Panc1 (cell line): ENCODE results near the gene TFAP2D. TPM values are rescaled to one million over a fixed set of nuclear protein-coding genes. Genes with fewer than 3 reads are reported as not detected.

Experiments
- ATAC-seq: fragments of 200-7000 bp; cut with Tn5 transposase; 2 replicates; pipeline ENCODE4 v1.9.1; 2020; ENCODE audit warnings: mild to moderate bottlenecking, moderate library complexity
- BruUV-seq: library from RNA; stranded (reverse); fragments of 400-500 nt; replicated peaks from 2 replicates; lab custom pipeline; 2021; lab: Mats Ljungman, UMichigan
- CTCF ChIA-PET: fragments of 300-600 bp; sonication (Branson Sonifier 250); formaldehyde crosslinking; loops from one replicate; lab custom pipeline; 2022; ENCODE audit warnings: antibody characterized with exemption; lab: Charles Lee
- POLR2A ChIA-PET: fragments of 300-600 bp; sonication (Branson Sonifier 250); formaldehyde crosslinking; loops from one replicate; lab custom pipeline; 2022; ENCODE audit warnings: antibody characterized with exemption; lab: Charles Lee
- DNase-seq: peaks from one replicate; pipeline ENCODE4 v3.0.0-alpha.2; 2010; ENCODE audit warnings: low read depth, low spot score
- H3K27ac ChIP-seq: 2 replicates; pipeline ENCODE4 v1.5.1; 2011; ENCODE audit warnings: mild to moderate bottlenecking, low read length, inconsistent platforms
- H3K27me3 ChIP-seq: fragments of 200-500 bp; sonication (Bioruptor generic); 2 replicates; pipeline ENCODE4 v1.6.0; 2014; ENCODE audit warnings: low read length, inconsistent platforms; ENCODE audit not compliant: control insufficient read depth, insufficient read depth
- H3K36me3 ChIP-seq: fragments of 200-500 bp; sonication (Bioruptor generic); 2 replicates; pipeline ENCODE4 v1.5.1; 2014; ENCODE audit warnings: inconsistent platforms, mild to moderate bottlenecking, low read length, moderate library complexity; ENCODE audit not compliant: control insufficient read depth, insufficient read depth
- H3K4me1 ChIP-seq: 2 replicates; pipeline ENCODE4 v1.5.1; 2011; ENCODE audit warnings: inconsistent platforms, mild to moderate bottlenecking, low read length, moderate library complexity; ENCODE audit not compliant: control insufficient read depth, insufficient read depth
- H3K4me3 ChIP-seq, 2 experiments: 2 replicates each; pipeline ENCODE4 v1.5.1; 2011 to 2012; ENCODE audit warnings: low read depth in 2 of 2, low read length in 2 of 2, mild to moderate bottlenecking in 2 of 2, inconsistent platforms in 1 of 2, moderate library complexity in 1 of 2
- H3K9me3 ChIP-seq: fragments of 200-500 bp; sonication (Bioruptor generic); 2 replicates; pipeline ENCODE4 v1.5.1; 2014; ENCODE audit warnings: low read depth, mild to moderate bottlenecking, inconsistent platforms, low read length, moderate library complexity; ENCODE audit not compliant: control insufficient read depth, insufficient read depth
- CTCF ChIP-seq: fragments of 450-650 bp; IDR thresholded peaks from 2 replicates; pipeline ENCODE4 v1.5.1; 2017; ENCODE audit warnings: mild to moderate bottlenecking
- POLR2AphosphoS5 ChIP-seq: IDR thresholded peaks from 2 replicates; pipeline ENCODE4 v1.6.1; 2012; ENCODE audit warnings: mild to moderate bottlenecking, low read depth, low read length, moderate library complexity
- SIN3A ChIP-seq: IDR thresholded peaks from 2 replicates; pipeline ENCODE4 v1.6.1; 2012; ENCODE audit warnings: low read depth, mild to moderate bottlenecking, low read length, moderate library complexity, borderline replicate concordance; ENCODE audit not compliant: insufficient read depth
- TCF7L2 ChIP-seq: IDR thresholded peaks from 2 replicates; pipeline ENCODE4 v1.6.1; 2011; ENCODE audit warnings: mild to moderate bottlenecking, low read depth, low read length, inconsistent platforms
- in situ Hi-C: cut with HindIII; loops from 2 replicates; pipeline ENCODE4 v1.10.0; 2016; ENCODE audit warnings: low sequenced_read_pairs, low pct_unique_long_range_greater_than_20kb
- intact Hi-C: fragments of 100-400 bp; cut with micrococcal nuclease; formaldehyde crosslinking; loops from one replicate; pipeline ENCODE4 v1.10.0; 2022; ENCODE audit not compliant: unreplicated experiment
- total RNA-seq: library from RNA; stranded (reverse); gene quantifications from one replicate; pipeline ENCODE4 v1.2.1, GENCODE V29; 2021; ENCODE audit not compliant: unreplicated experiment
- TF ChIP-seq, protein P1 (sequence below), 2 experiments: IDR thresholded peaks; 2 replicates each; pipeline ENCODE4 v1.6.1; 2011 to 2012; ENCODE audit warnings: low read depth in 2 of 2, control low read depth in 1 of 2, low read length in 1 of 2, mild to moderate bottlenecking in 1 of 2, moderate library complexity in 1 of 2; ENCODE audit not compliant: insufficient read depth in 1 of 2

The TFAP2D gene
- total RNA-seq, 1 experiment from 2014 or later: not detected

GRCh38 chr6:50666089-50666488 lies 47.2 kb upstream of the TFAP2D start:
- no peaks in the 10 kb centered on the region for H3K4me1 ChIP-seq
- no peak for ATAC-seq
- intact Hi-C loops (no loop called here), in situ Hi-C loops (no loop called here)
- H3K4me3 ChIP-seq: no peak overlapping the region
- no peak overlapping the region for H3K27ac ChIP-seq
- CTCF ChIA-PET: no interaction called here
- no peaks in the 10 kb centered on the region; the same call in 1 of the 2 replicates for H3K27me3 ChIP-seq
- no peaks in the 10 kb centered on the region for H3K36me3 ChIP-seq
- no TSS peak for BruUV-seq
- DNase-seq: no peak
- no peaks in the 10 kb centered on the region for H3K9me3 ChIP-seq
- TF ChIP-seq, protein P1, sequence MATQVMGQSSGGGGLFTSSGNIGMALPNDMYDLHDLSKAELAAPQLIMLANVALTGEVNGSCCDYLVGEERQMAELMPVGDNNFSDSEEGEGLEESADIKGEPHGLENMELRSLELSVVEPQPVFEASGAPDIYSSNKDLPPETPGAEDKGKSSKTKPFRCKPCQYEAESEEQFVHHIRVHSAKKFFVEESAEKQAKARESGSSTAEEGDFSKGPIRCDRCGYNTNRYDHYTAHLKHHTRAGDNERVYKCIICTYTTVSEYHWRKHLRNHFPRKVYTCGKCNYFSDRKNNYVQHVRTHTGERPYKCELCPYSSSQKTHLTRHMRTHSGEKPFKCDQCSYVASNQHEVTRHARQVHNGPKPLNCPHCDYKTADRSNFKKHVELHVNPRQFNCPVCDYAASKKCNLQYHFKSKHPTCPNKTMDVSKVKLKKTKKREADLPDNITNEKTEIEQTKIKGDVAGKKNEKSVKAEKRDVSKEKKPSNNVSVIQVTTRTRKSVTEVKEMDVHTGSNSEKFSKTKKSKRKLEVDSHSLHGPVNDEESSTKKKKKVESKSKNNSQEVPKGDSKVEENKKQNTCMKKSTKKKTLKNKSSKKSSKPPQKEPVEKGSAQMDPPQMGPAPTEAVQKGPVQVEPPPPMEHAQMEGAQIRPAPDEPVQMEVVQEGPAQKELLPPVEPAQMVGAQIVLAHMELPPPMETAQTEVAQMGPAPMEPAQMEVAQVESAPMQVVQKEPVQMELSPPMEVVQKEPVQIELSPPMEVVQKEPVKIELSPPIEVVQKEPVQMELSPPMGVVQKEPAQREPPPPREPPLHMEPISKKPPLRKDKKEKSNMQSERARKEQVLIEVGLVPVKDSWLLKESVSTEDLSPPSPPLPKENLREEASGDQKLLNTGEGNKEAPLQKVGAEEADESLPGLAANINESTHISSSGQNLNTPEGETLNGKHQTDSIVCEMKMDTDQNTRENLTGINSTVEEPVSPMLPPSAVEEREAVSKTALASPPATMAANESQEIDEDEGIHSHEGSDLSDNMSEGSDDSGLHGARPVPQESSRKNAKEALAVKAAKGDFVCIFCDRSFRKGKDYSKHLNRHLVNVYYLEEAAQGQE (IDR thresholded peaks at IDR 0.05; ENCODE audit: insufficient read depth in 1 of 2, low read depth in 2 of 2, low read length in 1 of 2): no peak
- TF ChIP-seq TCF7L2 (no peak), SIN3A (no peak), CTCF (no peak), POLR2AphosphoS5 (no peak)
- POLR2A ChIA-PET: no interaction called here

- Histone ChIP-seq H3K9me3 (no peaks in the 10 kb centered on the region), H3K4me3 (no peak overlapping the region), H3K36me3 (no peaks in the 10 kb centered on the region), H3K27me3 (no peaks in the 10 kb centered on the region), H3K27ac (no peak overlapping the region), H3K4me1 (no peaks in the 10 kb centered on the region)
- no peak for DNase-seq
- ATAC-seq: no peak
- TF ChIP-seq, protein P1 (IDR thresholded peaks at IDR 0.05; ENCODE audit: insufficient read depth in 1 of 2, low read depth in 2 of 2, low read length in 1 of 2): no peak
- in situ Hi-C loops (no loop called here), intact Hi-C loops (no loop called here)
- ChIA-PET POLR2A (no interaction called here), CTCF (no interaction called here)
- BruUV-seq: no TSS peak
Measured at GRCh38 chr6:50681213-50681824, 32.0 kb upstream of the TFAP2D start.
